Hepatocyte (in vitro differentiated cells): ENCODE data around the gene SLC35F6. TPM values are rescaled to one million over a fixed set of nuclear protein-coding genes. Genes with fewer than 3 reads are reported as not detected.

Source experiments
- DNase-seq: peaks from one replicate; pipeline ENCODE4 v3.0.0-alpha.2; 2016; ENCODE audit warnings: low spot score
- H2AFZ ChIP-seq: fragments of 200-600 bp; sonication (generic); 2 replicates; pipeline ENCODE4 v1.6.0; 2016; ENCODE audit warnings: antibody characterized with exemption, mild to moderate bottlenecking
- H3K27ac ChIP-seq: fragments of 200-600 bp; sonication (generic); 2 replicates; pipeline ENCODE4 v1.5.1; 2016; ENCODE audit warnings: mild to moderate bottlenecking
- H3K27me3 ChIP-seq: fragments of 200-600 bp; sonication (generic); 2 replicates; pipeline ENCODE4 v1.6.1; 2016
- H3K36me3 ChIP-seq: fragments of 200-600 bp; sonication (generic); replicated peaks from 2 replicates; pipeline ENCODE4 v1.5.1; 2016; ENCODE audit warnings: low read depth; ENCODE audit not compliant: insufficient read depth
- H3K4me1 ChIP-seq: fragments of 200-600 bp; sonication (generic); 2 replicates; pipeline ENCODE4 v1.5.1; 2016; ENCODE audit warnings: mild to moderate bottlenecking, moderate library complexity; ENCODE audit not compliant: insufficient read depth
- H3K4me2 ChIP-seq: fragments of 200-600 bp; sonication (generic); 2 replicates; pipeline ENCODE4 v1.6.0; 2016
- H3K4me3 ChIP-seq: fragments of 200-600 bp; sonication (generic); 2 replicates; pipeline ENCODE4 v1.5.1; 2016; ENCODE audit warnings: mild to moderate bottlenecking
- H3K79me2 ChIP-seq: fragments of 200-600 bp; sonication (generic); 2 replicates; pipeline ENCODE4 v1.6.0; 2017; ENCODE audit warnings: mild to moderate bottlenecking
- H3K9me2 ChIP-seq: fragments of 200-600 bp; sonication (generic); replicated peaks from 2 replicates; pipeline ENCODE4 v1.6.0; 2017; ENCODE audit warnings: mild to moderate bottlenecking; ENCODE audit not compliant: insufficient read depth
- H3K9me3 ChIP-seq: fragments of 200-600 bp; sonication (generic); 2 replicates; pipeline ENCODE4 v1.5.1; 2016; ENCODE audit warnings: low read depth, mild to moderate bottlenecking
- H4K20me1 ChIP-seq: fragments of 200-600 bp; sonication (generic); 2 replicates; pipeline ENCODE4 v1.6.0; 2016; ENCODE audit warnings: mild to moderate bottlenecking; ENCODE audit not compliant: insufficient read depth, poor library complexity, severe bottlenecking
- EZH2 ChIP-seq: fragments of 200-600 bp; sonication (generic); IDR thresholded peaks from 2 replicates; pipeline ENCODE4 v1.6.1; 2016; ENCODE audit warnings: antibody characterized with exemption, mild to moderate bottlenecking, borderline replicate concordance
- EZH2phosphoT487 ChIP-seq: fragments of 200-600 bp; sonication (generic); IDR thresholded peaks from one replicate; pipeline ENCODE4 v1.6.1; 2018; ENCODE audit warnings: antibody characterized with exemption, mild to moderate bottlenecking, low read depth, moderate library complexity; ENCODE audit not compliant: unreplicated experiment, severe bottlenecking
- WGBS: methylation state at CpG from one replicate; pipeline ENCODE4 v1.1.6; 2016; ENCODE audit warnings: low lambda C conversion rate; ENCODE audit errors: missing lambda C conversion rate; 5-methylcytosine and 5-hydroxymethylcytosine counted together
- polyA plus RNA-seq: library from polyadenylated mRNA; unstranded; fragments of >200 nt; fragmentation: Nextera tagmentation; extraction: Ambion mirVana; gene quantifications from 2 replicates; pipeline ENCODE4 v1.2.1, GENCODE V29; 2016
- total RNA-seq: library from RNA; depleted of rRNA; stranded (reverse); fragments of >200 nt; gene quantifications from 2 replicates; pipeline ENCODE4 v1.2.3, GENCODE V29; 2014
- TF ChIP-seq, protein P1 (sequence below): fragments of 200-600 bp; sonication (generic); IDR thresholded peaks from 2 replicates; pipeline ENCODE4 v1.5.1; 2016; ENCODE audit warnings: antibody characterized with exemption, mild to moderate bottlenecking; ENCODE audit not compliant: poor library complexity

The SLC35F6 gene
- total and polyA plus RNA-seq, 2 experiments from 2014 or later = 16.6 to 30.2 TPM

DNA sequence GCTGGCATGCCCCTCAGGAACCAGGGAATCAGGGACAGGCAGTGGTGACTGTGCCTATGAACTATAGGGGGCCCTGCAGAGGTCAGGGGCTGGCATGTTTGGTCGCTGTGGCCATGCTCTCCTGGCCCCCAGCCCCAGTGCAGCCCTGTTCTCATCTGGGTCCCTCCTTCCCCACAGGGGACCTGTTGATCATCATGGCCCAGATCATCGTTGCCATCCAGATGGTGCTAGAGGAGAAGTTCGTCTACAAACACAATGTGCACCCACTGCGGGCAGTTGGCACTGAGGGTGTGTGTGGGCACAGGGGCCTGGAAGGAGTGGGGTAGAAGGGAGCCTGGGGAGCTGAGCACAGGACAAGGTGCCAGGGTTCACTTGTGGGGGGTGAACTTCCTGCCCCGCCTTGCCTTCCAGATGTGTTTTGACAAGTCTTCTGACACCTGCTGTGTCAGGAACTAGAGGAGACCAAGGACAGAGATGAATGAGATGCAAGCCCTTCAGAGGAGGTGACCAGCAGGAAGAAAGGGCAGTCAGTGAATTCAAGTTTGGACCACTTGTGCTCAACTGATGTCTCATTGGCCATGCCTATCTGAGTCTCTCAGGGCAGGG, 12.2 kb downstream of the SLC35F6 start:
- no peak for DNase-seq
- Histone ChIP-seq H3K9me2 (no peaks in the 10 kb centered on the region), H4K20me1 (peaks cover 8% of the 10 kb centered on the region), H3K9me3 (no peaks in the 10 kb centered on the region), H2AFZ (no peak overlapping the region), H3K36me3 (no peaks in the 10 kb centered on the region), H3K4me1 (peaks cover 10% of the 10 kb centered on the region), H3K4me3 (no peak overlapping the region), H3K4me2 (no peak overlapping the region), H3K79me2 (peaks cover 21% of the 10 kb centered on the region), H3K27ac (no peak overlapping the region), H3K27me3 (no peaks in the 10 kb centered on the region)
- WGBS = 97% methylated on average over 5 of the region's 5 CpGs
- TF ChIP-seq EZH2 (no peak), EZH2phosphoT487 (no peak)
- TF ChIP-seq, protein P1, sequence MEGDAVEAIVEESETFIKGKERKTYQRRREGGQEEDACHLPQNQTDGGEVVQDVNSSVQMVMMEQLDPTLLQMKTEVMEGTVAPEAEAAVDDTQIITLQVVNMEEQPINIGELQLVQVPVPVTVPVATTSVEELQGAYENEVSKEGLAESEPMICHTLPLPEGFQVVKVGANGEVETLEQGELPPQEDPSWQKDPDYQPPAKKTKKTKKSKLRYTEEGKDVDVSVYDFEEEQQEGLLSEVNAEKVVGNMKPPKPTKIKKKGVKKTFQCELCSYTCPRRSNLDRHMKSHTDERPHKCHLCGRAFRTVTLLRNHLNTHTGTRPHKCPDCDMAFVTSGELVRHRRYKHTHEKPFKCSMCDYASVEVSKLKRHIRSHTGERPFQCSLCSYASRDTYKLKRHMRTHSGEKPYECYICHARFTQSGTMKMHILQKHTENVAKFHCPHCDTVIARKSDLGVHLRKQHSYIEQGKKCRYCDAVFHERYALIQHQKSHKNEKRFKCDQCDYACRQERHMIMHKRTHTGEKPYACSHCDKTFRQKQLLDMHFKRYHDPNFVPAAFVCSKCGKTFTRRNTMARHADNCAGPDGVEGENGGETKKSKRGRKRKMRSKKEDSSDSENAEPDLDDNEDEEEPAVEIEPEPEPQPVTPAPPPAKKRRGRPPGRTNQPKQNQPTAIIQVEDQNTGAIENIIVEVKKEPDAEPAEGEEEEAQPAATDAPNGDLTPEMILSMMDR = no peak

DNA sequence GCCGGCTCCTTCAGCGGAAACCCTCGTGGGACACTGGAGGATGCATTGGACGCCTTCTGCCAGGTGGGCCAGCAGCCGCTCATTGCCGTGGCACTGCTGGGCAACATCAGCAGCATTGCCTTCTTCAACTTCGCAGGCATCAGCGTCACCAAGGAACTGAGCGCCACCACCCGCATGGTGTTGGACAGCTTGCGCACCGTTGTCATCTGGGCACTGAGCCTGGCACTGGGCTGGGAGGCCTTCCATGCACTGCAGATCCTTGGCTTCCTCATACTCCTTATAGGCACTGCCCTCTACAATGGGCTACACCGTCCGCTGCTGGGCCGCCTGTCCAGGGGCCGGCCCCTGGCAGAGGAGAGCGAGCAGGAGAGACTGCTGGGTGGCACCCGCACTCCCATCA, 14.0 kb downstream of the SLC35F6 start:
- peaks cover 7% of the 10 kb centered on the region for H3K79me2 ChIP-seq
- H3K4me3 ChIP-seq = no peak overlapping the region
- TF ChIP-seq EZH2 (no peak), EZH2phosphoT487 (no peak)
- TF ChIP-seq, protein P1 = no peak
- no peak for DNase-seq
- no peaks in the 10 kb centered on the region for H3K4me1 ChIP-seq
- H3K36me3 ChIP-seq = no peaks in the 10 kb centered on the region
- no peaks in the 10 kb centered on the region for H3K27me3 ChIP-seq
- no peaks in the 10 kb centered on the region for H3K9me3 ChIP-seq
- no peak overlapping the region for H3K4me2 ChIP-seq
- no peak overlapping the region for H3K27ac ChIP-seq
- no peak overlapping the region for H2AFZ ChIP-seq
- no peaks in the 10 kb centered on the region for H4K20me1 ChIP-seq
- H3K9me2 ChIP-seq = no peaks in the 10 kb centered on the region
- WGBS = 98% methylated on average over 18 of the region's 18 CpGs

DNA sequence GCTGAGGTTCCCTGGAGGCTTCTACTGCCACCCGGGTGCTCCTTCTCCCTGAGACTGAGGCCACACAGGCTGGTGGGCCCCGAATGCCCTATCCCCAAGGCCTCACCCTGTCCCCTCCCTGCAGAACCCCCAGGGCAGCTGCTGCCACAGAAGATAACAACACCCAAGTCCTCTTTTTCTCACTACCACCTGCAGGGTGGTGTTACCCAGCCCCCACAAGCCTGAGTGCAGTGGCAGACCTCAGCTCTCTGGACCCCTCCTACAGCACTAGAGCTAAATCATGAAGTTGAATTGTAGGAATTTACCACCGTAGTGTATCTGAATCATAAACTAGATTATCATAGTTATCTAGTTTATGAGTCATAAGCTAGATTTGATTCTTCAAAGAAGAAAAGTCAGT, 14.4 kb downstream of the SLC35F6 start:
- Histone ChIP-seq H2AFZ (no peak overlapping the region), H3K27me3 (no peaks in the 10 kb centered on the region), H3K36me3 (no peaks in the 10 kb centered on the region), H3K4me1 (no peaks in the 10 kb centered on the region), H3K9me3 (no peaks in the 10 kb centered on the region), H3K4me3 (no peak overlapping the region), H4K20me1 (no peaks in the 10 kb centered on the region), H3K4me2 (no peak overlapping the region), H3K9me2 (no peaks in the 10 kb centered on the region), H3K79me2 (peaks cover 4% of the 10 kb centered on the region), H3K27ac (no peak overlapping the region)
- TF ChIP-seq EZH2 (no peak), EZH2phosphoT487 (no peak)
- TF ChIP-seq, protein P1 = no peak
- 74% methylated on average over 2 of the region's 3 CpGs for WGBS
- no peak for DNase-seq
